Endothelial cell of umbilical vein (primary cell): ENCODE measurements around the gene AARS2.

Experiments used
- EZH2 ChIP-seq: IDR thresholded peaks from 2 replicates; pipeline ENCODE4 v1.6.1; 2012; ENCODE audit warnings: borderline replicate concordance, low read depth, mild to moderate bottlenecking, moderate library complexity, low read length, inconsistent platforms; ENCODE audit not compliant: severe bottlenecking
- GATA2 ChIP-seq: IDR thresholded peaks from 2 replicates; pipeline ENCODE4 v1.7.0; 2011; ENCODE audit warnings: low read depth, mild to moderate bottlenecking, moderate library complexity, mixed read lengths, low read length; ENCODE audit not compliant: insufficient read length, insufficient read depth
- MAX ChIP-seq: IDR thresholded peaks from 2 replicates; pipeline ENCODE4 v1.6.1; 2011; ENCODE audit not compliant: insufficient read depth, insufficient read length
- MYC ChIP-seq: IDR thresholded peaks from one replicate; pipeline ENCODE4 v1.6.1; 2011; ENCODE audit warnings: mild to moderate bottlenecking, low read depth, low read length
- POLR2AphosphoS5 ChIP-seq: IDR thresholded peaks from 2 replicates; pipeline ENCODE4 v1.6.1; 2012; ENCODE audit warnings: low read depth, mild to moderate bottlenecking, control low read depth, low read length, moderate library complexity; ENCODE audit not compliant: insufficient read depth
- TF ChIP-seq, protein P1 (sequence below), 2 donors: IDR thresholded peaks; 1 replicate in 1 of 2; 2 replicates in 1 of 2; pipeline ENCODE4 v1.5.1; 2011; ENCODE audit warnings: low read length in 2 of 2, mild to moderate bottlenecking in 2 of 2, moderate library complexity in 2 of 2, control low read depth in 1 of 2, inconsistent platforms in 1 of 2, low read depth in 1 of 2; ENCODE audit not compliant: insufficient read depth in 1 of 2; ENCODE audit errors: extremely low read depth in 1 of 2

DNA sequence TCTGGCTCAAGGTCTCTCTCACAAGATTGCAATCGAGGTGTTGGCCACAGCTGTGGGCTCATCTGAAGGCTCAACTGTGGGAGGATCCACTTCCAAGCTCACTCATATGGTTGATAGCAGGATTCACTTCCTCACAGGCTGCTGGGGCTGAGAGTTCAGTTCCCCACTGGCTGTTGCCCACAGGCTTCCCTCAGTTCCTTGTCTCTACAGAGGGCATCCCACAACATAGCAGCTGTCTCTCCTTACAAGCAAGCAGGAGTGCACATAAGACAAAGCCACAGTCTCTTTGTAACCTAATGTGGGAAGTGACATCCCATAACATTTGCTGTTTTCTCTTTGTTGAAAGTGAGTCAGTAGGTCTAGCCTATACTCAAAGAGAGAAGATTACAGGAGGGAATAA, 43.3 kb upstream of the AARS2 start:
- TF ChIP-seq, protein P1, sequence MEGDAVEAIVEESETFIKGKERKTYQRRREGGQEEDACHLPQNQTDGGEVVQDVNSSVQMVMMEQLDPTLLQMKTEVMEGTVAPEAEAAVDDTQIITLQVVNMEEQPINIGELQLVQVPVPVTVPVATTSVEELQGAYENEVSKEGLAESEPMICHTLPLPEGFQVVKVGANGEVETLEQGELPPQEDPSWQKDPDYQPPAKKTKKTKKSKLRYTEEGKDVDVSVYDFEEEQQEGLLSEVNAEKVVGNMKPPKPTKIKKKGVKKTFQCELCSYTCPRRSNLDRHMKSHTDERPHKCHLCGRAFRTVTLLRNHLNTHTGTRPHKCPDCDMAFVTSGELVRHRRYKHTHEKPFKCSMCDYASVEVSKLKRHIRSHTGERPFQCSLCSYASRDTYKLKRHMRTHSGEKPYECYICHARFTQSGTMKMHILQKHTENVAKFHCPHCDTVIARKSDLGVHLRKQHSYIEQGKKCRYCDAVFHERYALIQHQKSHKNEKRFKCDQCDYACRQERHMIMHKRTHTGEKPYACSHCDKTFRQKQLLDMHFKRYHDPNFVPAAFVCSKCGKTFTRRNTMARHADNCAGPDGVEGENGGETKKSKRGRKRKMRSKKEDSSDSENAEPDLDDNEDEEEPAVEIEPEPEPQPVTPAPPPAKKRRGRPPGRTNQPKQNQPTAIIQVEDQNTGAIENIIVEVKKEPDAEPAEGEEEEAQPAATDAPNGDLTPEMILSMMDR (IDR thresholded peaks at IDR 0.05; ENCODE audit: extremely low read depth in 1 of 2, insufficient read depth in 1 of 2, low read depth in 1 of 2, low read length in 2 of 2), result no peak
- TF ChIP-seq POLR2AphosphoS5, result no peak
- TF ChIP-seq EZH2, result no peak
- no peak for TF ChIP-seq MYC
- no peak for TF ChIP-seq GATA2
- TF ChIP-seq MAX, result no peak
